Neutrophil (primary cell): ENCODE data around the gene KMT5C.

ENCODE experiments used
- H3K27ac ChIP-seq: fragments of 200-600 bp; sonication (generic); 2 replicates; pipeline ENCODE4 v1.5.1; 2016; ENCODE audit warnings: mild to moderate bottlenecking, moderate library complexity
- H3K27me3 ChIP-seq: fragments of 200-600 bp; sonication (generic); 2 replicates; pipeline ENCODE4 v1.6.0; 2016; ENCODE audit warnings: mild to moderate bottlenecking
- H3K36me3 ChIP-seq: fragments of 200-600 bp; sonication (generic); 2 replicates; pipeline ENCODE4 v1.5.1; 2017
- H3K4me1 ChIP-seq, 2 experiments: fragments of 200-600 bp in 1 of 2; sonication (generic) in 1 of 2; 1 replicate in 1 of 2; 2 replicates in 1 of 2; pipeline versions ENCODE4 v1.5.1 to v1.6.1; 2013 to 2016; ENCODE audit warnings: low read depth in 1 of 2, low read length in 1 of 2, mild to moderate bottlenecking in 1 of 2, moderate library complexity in 1 of 2; ENCODE audit not compliant: control insufficient read depth in 1 of 2, insufficient read depth in 1 of 2
- H3K4me3 ChIP-seq, 2 experiments: fragments of 200-600 bp in 1 of 2; sonication (generic) in 1 of 2; 1 replicate in 1 of 2; 2 replicates in 1 of 2; pipeline ENCODE4 v1.5.1; 2013 to 2016; ENCODE audit warnings: low read depth in 1 of 2, low read length in 1 of 2, mild to moderate bottlenecking in 1 of 2, moderate library complexity in 1 of 2
- H3K9me3 ChIP-seq: fragments of 200-600 bp; sonication (generic); 2 replicates; pipeline ENCODE4 v1.5.1; 2016
- CTCF ChIP-seq: fragments of 200-600 bp; sonication (generic); IDR thresholded peaks from 2 replicates; pipeline ENCODE4 v1.5.1; 2016; ENCODE audit warnings: antibody characterized with exemption

Gene KMT5C

GRCh38 chr19:55319785-55320184, 19.9 kb upstream of the KMT5C start:
- Histone ChIP-seq H3K9me3 (no peaks in the 10 kb centered on the region), H3K4me1 (peaks cover 25 to 35% of the 10 kb centered on the region in 2 experiments), H3K36me3 (no peaks in the 10 kb centered on the region), H3K27me3 (no peaks in the 10 kb centered on the region), H3K27ac (no peak overlapping the region), H3K4me3 (no peak overlapping the region)
- no peak for TF ChIP-seq CTCF

GRCh38 chr19:55320844-55321419, 18.7 kb upstream of the KMT5C start:
- Histone ChIP-seq H3K9me3 (no peaks in the 10 kb centered on the region), H3K4me1 (peaks cover 37 to 45% of the 10 kb centered on the region in 2 experiments), H3K4me3 (no peak overlapping the region), H3K27me3 (no peaks in the 10 kb centered on the region), H3K36me3 (no peaks in the 10 kb centered on the region), H3K27ac (no peak overlapping the region)
- no peak for TF ChIP-seq CTCF

GRCh38 chr19:55321466-55322137, 18.1 kb upstream of the KMT5C start:
- no peak overlapping the region for H3K27ac ChIP-seq
- no peak for TF ChIP-seq CTCF
- H3K36me3 ChIP-seq = no peaks in the 10 kb centered on the region
- no peak overlapping the region for H3K4me3 ChIP-seq
- peaks cover 43 to 48% of the 10 kb centered on the region in 2 experiments for H3K4me1 ChIP-seq
- H3K9me3 ChIP-seq = no peaks in the 10 kb centered on the region
- no peaks in the 10 kb centered on the region for H3K27me3 ChIP-seq

- Histone ChIP-seq H3K4me1 (peaks cover 46 to 51% of the 10 kb centered on the region in 2 experiments), H3K27me3 (no peaks in the 10 kb centered on the region), H3K4me3 (no peak overlapping the region), H3K9me3 (no peaks in the 10 kb centered on the region), H3K36me3 (no peaks in the 10 kb centered on the region), H3K27ac (no peak overlapping the region)
- TF ChIP-seq CTCF = no peak
Measured at GRCh38 chr19:55322204-55322885, 17.3 kb upstream of the KMT5C start.

DNA sequence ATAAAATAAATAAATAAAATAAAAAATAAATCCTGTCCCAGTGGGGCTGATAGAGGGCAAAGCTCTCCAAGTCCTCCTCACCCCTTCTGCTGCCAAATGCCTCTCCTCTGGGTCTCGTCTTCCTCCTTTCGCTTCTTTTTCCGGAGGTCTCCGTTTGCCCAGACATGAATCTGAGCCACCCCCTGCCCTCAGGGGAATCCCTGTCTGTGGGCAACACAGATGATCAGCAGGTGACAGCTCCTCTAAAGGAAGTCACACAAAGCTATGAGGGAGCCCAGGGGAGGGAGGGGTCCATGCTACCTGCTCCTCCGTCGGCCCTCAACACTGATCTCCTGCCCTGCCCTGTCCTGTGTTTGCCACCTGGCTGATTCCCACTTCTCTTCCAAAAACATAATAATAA, 15.0 kb upstream of the KMT5C start:
- Histone ChIP-seq H3K27ac (peak overlapping the region; percentile 65), H3K4me1 (peaks cover 46 to 54% of the 10 kb centered on the region in 2 experiments), H3K4me3 (no peak overlapping the region), H3K9me3 (no peaks in the 10 kb centered on the region), H3K27me3 (no peaks in the 10 kb centered on the region), H3K36me3 (no peaks in the 10 kb centered on the region)
- no peak for TF ChIP-seq CTCF
